Ectodermal cell (in vitro differentiated cells): Measurements from ENCODE around the gene PSMB11.
"Not testable (repeated sequence)": the region's sequence is repeated elsewhere in the genome, so short reads cannot be mapped to it uniquely, and the experiment has no call there.

Experiments
- H3K27ac ChIP-seq: 2 replicates; pipeline ENCODE4 v1.7.0; 2013; ENCODE audit warnings: mild to moderate bottlenecking, low read depth, low read length; ENCODE audit not compliant: insufficient read depth, poor library complexity, severe bottlenecking
- H3K27me3 ChIP-seq: 2 replicates; pipeline ENCODE4 v1.7.0; 2013; ENCODE audit warnings: mild to moderate bottlenecking, low read length; ENCODE audit not compliant: insufficient read depth, control insufficient read depth, poor library complexity, severe bottlenecking
- H3K36me3 ChIP-seq: one replicate; pipeline ENCODE4 v1.7.0; 2013; ENCODE audit warnings: low read length; ENCODE audit not compliant: control insufficient read depth, insufficient read depth
- H3K4me1 ChIP-seq: one replicate; pipeline ENCODE4 v1.7.0; 2013; ENCODE audit warnings: low read length; ENCODE audit not compliant: control insufficient read depth, insufficient read depth
- H3K4me3 ChIP-seq: 2 replicates; pipeline ENCODE4 v1.7.0; 2013; ENCODE audit warnings: low read depth, low read length, control low read depth; ENCODE audit not compliant: insufficient read depth
- H3K9me3 ChIP-seq: 2 replicates; pipeline ENCODE4 v1.7.0; 2013; ENCODE audit warnings: mild to moderate bottlenecking, low read length, moderate library complexity; ENCODE audit not compliant: control insufficient read depth
- WGBS, 2 experiments: methylation state at CpG; one replicate each; pipeline ENCODE4 v1.1.7; 2013; ENCODE audit warnings: missing lambda C conversion rate in 2 of 2; 5-methylcytosine and 5-hydroxymethylcytosine counted together

The PSMB11 gene

GRCh38 chr14:23013749-23014054, 28.3 kb upstream of the PSMB11 start:
- H3K36me3 ChIP-seq, H3K4me1 ChIP-seq, H3K9me3 ChIP-seq, H3K27ac ChIP-seq, H3K27me3 ChIP-seq, H3K4me3 ChIP-seq: not testable (repeated sequence)
- 93 to 95% methylated on average over 5 of the region's 5 CpGs for WGBS, 2 experiments

- Histone ChIP-seq H3K36me3 (no peaks in the 10 kb centered on the region), H3K9me3 (no peaks in the 10 kb centered on the region), H3K27me3 (no peaks in the 10 kb centered on the region), H3K4me1 (peaks cover under 1% of the 10 kb centered on the region), H3K27ac (no peak overlapping the region), H3K4me3 (no peak overlapping the region)
- WGBS, 2 experiments = 85% methylated on average over 4 of the region's 4 CpGs
Observed at GRCh38 chr14:23015618-23016017, 26.4 kb upstream of the PSMB11 start.

GRCh38 chr14:23017091-23017490, 24.9 kb upstream of the PSMB11 start:
- Histone ChIP-seq H3K36me3 (no peaks in the 10 kb centered on the region), H3K27ac (no peak overlapping the region), H3K9me3 (no peaks in the 10 kb centered on the region), H3K4me1 (peaks cover 8% of the 10 kb centered on the region), H3K4me3 (no peak overlapping the region), H3K27me3 (no peaks in the 10 kb centered on the region)
- WGBS, 2 experiments = 90 to 92% methylated on average over 5 of the region's 5 CpGs

GRCh38 chr14:23018107-23018506, 23.9 kb upstream of the PSMB11 start:
- no peaks in the 10 kb centered on the region for H3K27me3 ChIP-seq
- peaks cover 13% of the 10 kb centered on the region for H3K4me1 ChIP-seq
- H3K36me3 ChIP-seq = no peaks in the 10 kb centered on the region
- H3K27ac ChIP-seq = no peak overlapping the region
- no peaks in the 10 kb centered on the region for H3K9me3 ChIP-seq
- no peak overlapping the region for H3K4me3 ChIP-seq

- Histone ChIP-seq H3K36me3 (peaks cover 8% of the 10 kb centered on the region), H3K27ac (no peak overlapping the region), H3K4me3 (no peak overlapping the region), H3K9me3 (no peaks in the 10 kb centered on the region), H3K27me3 (no peaks in the 10 kb centered on the region), H3K4me1 (peaks cover 26% of the 10 kb centered on the region)
- WGBS, 2 experiments = 88 to 90% methylated on average over 7 of the region's 7 CpGs
Observed at GRCh38 chr14:23020143-23021128, 21.6 kb upstream of the PSMB11 start.

- Histone ChIP-seq H3K4me3 (no peak overlapping the region), H3K4me1 (peaks cover 30% of the 10 kb centered on the region), H3K9me3 (no peaks in the 10 kb centered on the region), H3K36me3 (peaks cover 14% of the 10 kb centered on the region), H3K27ac (no peak overlapping the region), H3K27me3 (no peaks in the 10 kb centered on the region)
- WGBS, 2 experiments = 88 to 92% methylated on average over 9 of the region's 9 CpGs
Observed at GRCh38 chr14:23021434-23021833, 20.6 kb upstream of the PSMB11 start.

- no peak overlapping the region for H3K4me3 ChIP-seq
- peaks cover 14% of the 10 kb centered on the region for H3K36me3 ChIP-seq
- H3K27ac ChIP-seq = no peak overlapping the region
- peaks cover 30% of the 10 kb centered on the region for H3K4me1 ChIP-seq
- 92 to 93% methylated on average over 7 of the region's 7 CpGs for WGBS, 2 experiments
- H3K9me3 ChIP-seq = no peaks in the 10 kb centered on the region
- H3K27me3 ChIP-seq = no peaks in the 10 kb centered on the region
Observed at GRCh38 chr14:23021889-23022442, 20.0 kb upstream of the PSMB11 start.

- no peaks in the 10 kb centered on the region for H3K27me3 ChIP-seq
- peaks cover 14% of the 10 kb centered on the region for H3K36me3 ChIP-seq
- no peak overlapping the region for H3K27ac ChIP-seq
- 89 to 96% methylated on average over 7 to 8 of the region's 8 CpGs for WGBS, 2 experiments
- no peak overlapping the region for H3K4me3 ChIP-seq
- H3K4me1 ChIP-seq = peaks cover 30% of the 10 kb centered on the region
- H3K9me3 ChIP-seq = no peaks in the 10 kb centered on the region
Observed at GRCh38 chr14:23023022-23023794, 18.8 kb upstream of the PSMB11 start.

- Histone ChIP-seq H3K27me3 (no peaks in the 10 kb centered on the region), H3K4me3 (no peak overlapping the region), H3K9me3 (no peaks in the 10 kb centered on the region), H3K36me3 (peaks cover 14% of the 10 kb centered on the region), H3K4me1 (peaks cover 30% of the 10 kb centered on the region), H3K27ac (no peak overlapping the region)
- 93 to 97% methylated on average over 2 of the region's 2 CpGs for WGBS, 2 experiments
Observed at GRCh38 chr14:23023795-23024152, 18.2 kb upstream of the PSMB11 start.

GRCh38 chr14:23024612-23025075, 17.4 kb upstream of the PSMB11 start:
- 79 to 80% methylated on average over 7 of the region's 7 CpGs for WGBS, 2 experiments
- H3K36me3 ChIP-seq = peaks cover 20% of the 10 kb centered on the region
- no peak overlapping the region for H3K4me3 ChIP-seq
- H3K9me3 ChIP-seq = no peaks in the 10 kb centered on the region
- H3K27me3 ChIP-seq = no peaks in the 10 kb centered on the region
- H3K27ac ChIP-seq = peak overlapping the region; percentile 72
- H3K4me1 ChIP-seq = peaks cover 30% of the 10 kb centered on the region
